Left lobe of liver (tissue), 2 donors: ENCODE measurements around the gene STK31. TPM values are rescaled to one million over a fixed set of nuclear protein-coding genes. Genes with fewer than 3 reads are reported as not detected.
"Not testable (repeated sequence)": the region's sequence is repeated elsewhere in the genome, so short reads cannot be mapped to it uniquely, and the experiment has no call there.

Source experiments
- ATAC-seq: fragments of 200-7000 bp; cut with Tn5 transposase; one replicate; pipeline ENCODE4 v1.9.1; 2020; ENCODE audit warnings: mild to moderate bottlenecking, moderate library complexity
- DNase-seq: peaks from one replicate; pipeline ENCODE4 v3.0.0-alpha.2; 2020; ENCODE audit warnings: low spot score
- total RNA-seq: library from RNA; stranded (reverse); gene quantifications from one replicate; pipeline ENCODE4 v1.2.1, GENCODE V29; 2021
- donor health status: DM: no; HTN: no; CAD: no; lungs with moderate emphysema.
- donor health status: DM: no; HTN: yes; CAD: no.

Gene STK31, protein sequence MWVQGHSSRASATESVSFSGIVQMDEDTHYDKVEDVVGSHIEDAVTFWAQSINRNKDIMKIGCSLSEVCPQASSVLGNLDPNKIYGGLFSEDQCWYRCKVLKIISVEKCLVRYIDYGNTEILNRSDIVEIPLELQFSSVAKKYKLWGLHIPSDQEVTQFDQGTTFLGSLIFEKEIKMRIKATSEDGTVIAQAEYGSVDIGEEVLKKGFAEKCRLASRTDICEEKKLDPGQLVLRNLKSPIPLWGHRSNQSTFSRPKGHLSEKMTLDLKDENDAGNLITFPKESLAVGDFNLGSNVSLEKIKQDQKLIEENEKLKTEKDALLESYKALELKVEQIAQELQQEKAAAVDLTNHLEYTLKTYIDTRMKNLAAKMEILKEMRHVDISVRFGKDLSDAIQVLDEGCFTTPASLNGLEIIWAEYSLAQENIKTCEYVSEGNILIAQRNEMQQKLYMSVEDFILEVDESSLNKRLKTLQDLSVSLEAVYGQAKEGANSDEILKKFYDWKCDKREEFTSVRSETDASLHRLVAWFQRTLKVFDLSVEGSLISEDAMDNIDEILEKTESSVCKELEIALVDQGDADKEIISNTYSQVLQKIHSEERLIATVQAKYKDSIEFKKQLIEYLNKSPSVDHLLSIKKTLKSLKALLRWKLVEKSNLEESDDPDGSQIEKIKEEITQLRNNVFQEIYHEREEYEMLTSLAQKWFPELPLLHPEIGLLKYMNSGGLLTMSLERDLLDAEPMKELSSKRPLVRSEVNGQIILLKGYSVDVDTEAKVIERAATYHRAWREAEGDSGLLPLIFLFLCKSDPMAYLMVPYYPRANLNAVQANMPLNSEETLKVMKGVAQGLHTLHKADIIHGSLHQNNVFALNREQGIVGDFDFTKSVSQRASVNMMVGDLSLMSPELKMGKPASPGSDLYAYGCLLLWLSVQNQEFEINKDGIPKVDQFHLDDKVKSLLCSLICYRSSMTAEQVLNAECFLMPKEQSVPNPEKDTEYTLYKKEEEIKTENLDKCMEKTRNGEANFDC
- total RNA-seq, result 0.20 TPM

DNA sequence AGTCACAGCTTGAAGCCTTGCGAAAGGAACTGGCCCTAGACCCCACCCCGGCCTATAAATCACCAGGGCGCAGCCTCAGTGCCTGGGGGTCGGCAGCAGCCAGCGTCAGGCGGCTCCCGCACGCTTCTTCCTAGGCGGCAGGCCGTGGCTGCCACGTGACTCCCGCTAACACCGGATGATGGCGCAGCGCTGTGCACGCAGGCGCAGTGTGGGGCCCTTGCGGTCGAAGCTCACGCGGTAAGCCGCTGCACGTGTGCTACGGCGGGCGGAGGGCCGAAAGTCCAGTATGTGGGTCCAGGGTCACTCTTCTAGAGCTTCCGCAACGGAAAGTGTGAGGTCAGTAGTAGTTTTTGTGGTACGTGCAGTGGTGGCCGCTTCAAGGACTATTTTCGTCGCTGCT is at the start of gene STK31:
TSS of gene STK31 (plus strand) at position 220 of the 400 bp plus-strand sequence. CDS start at position 287, 67 bp downstream.
- ATAC-seq (peak; percentile 12), DNase-seq (no peak)

DNA sequence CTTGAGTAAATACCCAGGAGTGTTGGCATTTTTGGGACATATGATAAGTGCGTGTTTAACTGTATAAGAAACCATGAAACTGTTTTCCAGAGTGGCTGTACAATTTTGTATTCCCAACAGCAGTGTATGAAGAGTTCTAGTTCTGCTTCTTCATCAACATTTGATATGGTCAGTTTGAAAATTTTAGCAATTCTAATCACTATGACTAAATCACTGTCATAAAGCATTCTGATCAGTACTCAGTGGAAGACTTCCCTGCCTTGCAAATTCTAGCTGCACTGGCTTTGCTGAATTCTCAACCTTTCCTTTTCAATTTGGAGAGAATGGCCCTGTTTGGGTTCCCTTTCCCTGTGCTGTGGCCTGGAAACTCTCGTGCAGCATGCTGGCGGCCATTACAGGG is 48.6 kb upstream of the STK31 start:
- no peak for DNase-seq
- ATAC-seq, result no peak

DNA sequence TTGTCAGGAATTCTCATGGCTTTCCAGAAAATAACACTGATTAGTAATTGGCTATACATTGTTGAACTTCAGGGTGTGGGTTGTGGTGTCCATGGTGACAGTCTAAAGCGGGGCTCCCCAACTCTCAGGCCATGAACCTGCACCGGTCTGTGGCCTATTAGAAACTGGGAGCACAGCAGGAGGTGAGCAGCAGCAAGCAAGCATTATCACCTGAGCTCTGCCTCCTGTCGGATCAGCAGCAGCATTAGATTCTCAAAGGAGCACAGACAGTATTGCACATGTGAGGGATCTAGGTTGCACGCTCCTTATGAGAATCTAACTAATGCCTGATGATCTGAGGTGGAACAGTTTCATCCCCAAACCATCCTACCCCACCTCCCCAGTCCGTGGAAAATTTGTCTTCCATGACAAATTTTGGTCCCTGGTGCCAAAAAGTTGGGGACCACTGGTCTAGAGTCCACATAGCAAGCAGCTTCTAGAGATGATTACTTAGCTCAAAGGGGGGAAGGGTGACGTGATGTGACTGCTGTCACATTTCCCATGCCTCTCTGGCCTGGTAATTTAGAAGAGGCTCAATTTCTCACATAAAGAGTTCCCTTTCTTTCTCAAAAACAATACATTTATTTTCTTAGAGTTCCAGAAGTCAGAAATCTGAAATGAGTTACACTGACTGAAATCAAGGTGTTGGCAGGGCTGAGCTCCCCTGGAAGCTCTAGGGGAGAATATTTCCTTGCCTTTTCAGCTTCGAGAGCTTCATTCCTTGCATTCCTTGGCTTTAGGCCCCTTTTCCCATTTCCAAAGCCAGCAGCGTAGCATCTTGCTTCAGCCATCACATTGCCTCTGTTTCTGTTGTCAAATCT is 47.7 kb upstream of the STK31 start:
- DNase-seq (no peak), ATAC-seq (no peak)

DNA sequence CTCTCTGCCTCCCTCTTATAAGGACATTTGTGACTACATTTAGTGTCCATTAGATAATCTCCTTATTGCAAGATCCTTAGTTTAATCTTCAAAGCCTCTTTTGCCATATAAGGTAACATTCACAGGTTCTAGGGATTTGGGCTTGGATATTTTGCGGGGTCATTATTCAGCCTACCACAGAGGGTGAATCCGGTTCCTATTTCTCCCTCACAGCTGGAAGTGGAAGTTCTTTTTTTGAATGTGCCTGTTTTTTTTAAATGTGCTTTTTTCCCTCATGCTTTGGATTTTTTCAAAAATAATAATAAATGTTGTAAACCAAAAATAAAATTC is 47.1 kb upstream of the STK31 start:
- DNase-seq (no peak), ATAC-seq (no peak)

DNA sequence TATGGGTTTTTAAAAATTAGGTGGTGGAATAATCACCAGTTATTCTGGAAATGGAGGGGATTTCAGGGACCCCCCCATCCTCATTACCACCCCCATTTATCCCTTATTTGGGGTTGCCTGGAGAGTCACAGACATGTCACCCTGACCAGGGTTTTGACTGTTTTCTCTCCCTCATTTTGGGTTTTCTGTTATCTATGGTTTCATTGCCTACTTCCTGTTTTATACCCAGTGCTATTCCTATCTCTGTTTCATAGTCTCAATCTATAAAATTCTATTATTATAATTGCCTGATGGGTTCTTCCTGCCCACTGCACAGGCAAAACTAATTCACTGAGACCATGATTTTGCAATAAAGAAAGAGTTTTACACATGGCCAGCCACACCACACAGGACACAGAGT is 45.9 kb upstream of the STK31 start:
- ATAC-seq, result no peak
- DNase-seq, result no peak

DNA sequence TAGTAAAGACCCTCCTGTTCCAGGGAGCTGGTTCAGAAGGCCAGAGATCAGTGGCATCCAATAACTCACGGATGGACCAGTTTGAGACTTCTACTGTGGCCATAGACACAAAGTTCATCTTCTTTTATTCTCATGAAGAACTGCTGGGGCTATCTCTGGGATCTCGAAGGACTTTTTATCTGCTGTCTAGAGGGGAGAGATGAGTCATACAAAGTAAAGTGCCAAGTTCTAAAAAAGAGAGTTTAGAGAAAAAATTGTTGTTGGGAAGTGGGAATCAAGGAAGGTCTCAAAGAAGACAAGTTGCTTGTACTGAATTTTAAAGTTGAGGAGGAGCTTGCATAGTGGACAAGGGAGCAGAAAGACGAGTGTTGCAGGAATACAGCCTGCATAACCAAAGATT is 38.0 kb upstream of the STK31 start:
- ATAC-seq, result no peak
- no peak for DNase-seq

DNA sequence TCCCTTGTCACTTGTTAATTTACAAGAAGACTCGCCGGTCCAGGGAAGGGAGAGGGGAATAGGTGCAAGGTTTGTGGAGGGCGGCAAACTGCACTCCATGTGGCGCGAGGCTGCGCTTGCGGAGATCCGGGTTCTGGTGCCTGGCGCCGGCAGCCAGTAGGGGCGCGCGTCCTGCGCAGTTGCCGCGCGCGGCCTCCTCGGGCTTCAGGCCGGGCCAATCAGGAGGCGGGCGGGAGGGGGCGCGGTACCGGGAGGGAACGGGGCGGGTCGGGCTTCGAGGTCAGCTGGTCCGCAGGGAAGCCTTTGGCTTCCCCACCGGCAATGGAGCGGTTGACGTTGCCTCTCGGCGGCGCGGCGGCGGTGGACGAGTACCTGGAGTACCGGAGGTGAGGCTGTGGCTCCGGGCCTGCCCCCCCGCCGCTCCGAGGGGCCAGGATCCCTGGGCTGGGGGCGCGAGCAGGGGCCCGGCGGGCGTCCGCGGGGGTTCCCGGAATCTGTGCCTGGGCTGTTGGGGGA is 30.1 kb upstream of the STK31 start, which contains the start of gene FAM221A:
TSS of gene FAM221A (plus strand) at position 302 of the 516 bp plus-strand sequence. CDS start at position 322, 20 bp downstream.
- DNase-seq (peak; percentile 92), ATAC-seq (peak; percentile 98)

DNA sequence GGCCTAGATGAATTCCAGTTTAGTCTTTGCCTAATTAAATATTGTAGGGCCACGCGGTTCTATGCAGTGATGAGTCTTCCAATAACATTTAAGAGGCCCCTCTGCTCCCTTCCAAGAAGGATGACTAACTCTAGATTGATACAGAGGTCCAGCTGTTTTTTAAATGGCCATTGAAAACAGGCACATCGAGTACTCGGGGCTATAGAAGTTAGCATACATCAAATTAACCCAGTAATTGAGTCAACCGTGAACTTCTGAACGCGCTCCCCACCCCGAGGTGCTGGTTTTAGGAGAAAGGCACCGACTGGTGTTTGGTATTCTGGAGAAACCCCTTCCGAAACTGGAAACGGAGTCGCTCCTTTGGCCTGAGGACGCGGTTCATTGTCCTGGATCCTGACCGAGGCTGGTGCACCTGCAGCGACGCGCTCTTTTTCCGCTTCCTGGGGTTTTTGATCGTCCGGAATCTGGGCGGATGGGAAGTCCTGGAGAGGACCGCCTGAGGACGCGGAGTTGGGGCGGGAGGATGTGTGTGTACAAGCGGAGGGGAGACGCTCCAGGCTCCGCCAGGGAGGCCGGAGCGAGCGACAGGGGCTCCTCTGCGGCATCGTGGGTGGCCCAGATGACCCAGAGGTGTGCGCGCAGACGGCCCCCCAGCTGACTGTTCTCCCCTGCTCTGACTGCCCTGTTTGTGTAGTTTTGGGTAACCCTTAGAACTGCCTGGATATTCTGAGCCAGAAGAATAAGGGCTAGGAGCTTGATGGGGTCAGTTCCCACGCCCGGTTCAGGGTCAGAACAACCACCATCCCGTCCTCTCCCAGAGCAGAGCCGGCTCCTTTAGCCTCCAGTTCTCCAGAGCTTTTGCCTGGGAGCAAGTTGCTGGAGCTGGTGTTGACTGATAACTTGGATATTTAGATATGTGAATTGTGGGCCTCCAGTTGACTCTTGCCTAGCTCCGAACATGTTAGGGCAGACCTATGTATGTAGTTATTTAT is 29.3 kb upstream of the STK31 start:
- DNase-seq (peak; percentile 71), ATAC-seq (peak; percentile 77)

DNA sequence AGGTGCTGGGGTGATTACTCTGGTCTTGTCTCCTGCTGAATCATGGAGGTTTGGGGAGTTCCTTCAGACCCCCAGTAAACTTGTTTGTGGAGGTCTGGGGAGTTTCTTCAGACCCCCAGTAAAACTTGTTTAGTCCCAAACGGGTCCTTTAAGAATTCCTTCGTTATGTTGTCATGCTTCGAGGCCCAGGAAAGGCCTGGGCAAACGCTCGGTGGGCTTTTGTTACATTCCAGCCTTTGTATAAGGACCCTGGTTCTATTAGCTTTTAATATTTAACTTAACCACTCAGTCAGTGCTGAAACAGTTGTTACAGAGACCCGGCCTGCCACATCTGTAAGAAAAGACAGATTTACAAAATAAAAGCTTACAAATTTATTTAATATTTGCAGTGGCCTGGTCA is 26.0 kb upstream of the STK31 start:
- not testable (repeated sequence) for ATAC-seq, DNase-seq

DNA sequence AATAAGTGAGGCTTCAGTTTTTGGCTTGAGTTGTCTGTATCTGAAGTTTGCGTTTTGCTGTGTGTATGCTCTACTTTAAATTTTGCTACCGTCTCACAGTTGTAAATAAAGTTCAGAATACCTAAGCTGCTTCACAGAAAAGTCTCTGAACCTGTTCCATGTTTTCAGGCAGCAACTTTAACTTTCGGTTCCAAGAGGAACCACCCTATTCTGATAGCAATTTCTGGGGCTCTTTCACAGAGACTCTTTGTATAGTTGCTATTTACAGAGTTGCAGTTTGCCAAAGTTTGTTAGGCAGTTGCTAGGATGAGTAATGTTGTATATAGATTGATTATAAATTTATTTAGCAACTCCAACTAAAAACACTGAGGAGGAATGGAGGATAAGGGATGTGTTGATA is 24.3 kb upstream of the STK31 start:
- DNase-seq (no peak), ATAC-seq (peak; percentile 45)

DNA sequence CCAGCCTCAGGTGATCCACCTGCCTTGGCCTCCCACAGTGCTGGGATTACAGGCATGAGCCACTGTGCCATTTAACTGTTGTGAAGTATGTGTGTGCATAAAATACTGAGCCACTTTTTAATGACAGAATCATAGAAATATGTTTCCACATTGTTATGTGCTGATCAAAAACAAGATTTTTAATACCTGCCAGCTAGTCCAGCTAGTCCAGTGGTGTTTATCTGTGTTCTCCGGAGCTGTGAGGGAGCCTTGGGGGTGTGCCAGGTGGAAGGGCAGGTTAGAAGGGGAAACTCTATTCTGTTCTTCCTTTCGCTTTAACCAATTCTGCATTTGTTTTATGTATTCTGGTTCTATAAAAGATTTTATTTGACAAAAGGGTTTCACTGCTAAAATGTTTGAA is 23.0 kb upstream of the STK31 start:
- peak; percentile 58 for DNase-seq
- peak; percentile 85 for ATAC-seq

DNA sequence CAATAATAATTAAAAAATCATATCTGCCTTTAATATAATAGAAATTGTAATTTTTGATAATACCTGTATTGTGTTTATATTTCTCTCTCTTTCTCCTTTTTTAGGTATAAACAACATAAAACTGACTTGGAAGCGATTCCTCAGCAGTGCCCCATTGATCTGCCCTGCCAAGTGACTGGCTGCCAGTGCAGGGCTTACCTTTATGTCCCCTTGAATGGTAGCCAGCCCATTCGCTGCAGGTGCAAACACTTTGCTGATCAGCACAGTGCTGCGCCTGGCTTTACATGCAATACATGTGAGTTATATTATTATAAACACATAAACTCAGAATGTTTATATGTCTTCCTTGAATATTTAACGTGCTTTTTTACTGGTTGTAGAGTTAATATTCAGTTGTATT is 20.9 kb upstream of the STK31 start:
- peak; percentile 48 for DNase-seq
- ATAC-seq, result peak; percentile 86

DNA sequence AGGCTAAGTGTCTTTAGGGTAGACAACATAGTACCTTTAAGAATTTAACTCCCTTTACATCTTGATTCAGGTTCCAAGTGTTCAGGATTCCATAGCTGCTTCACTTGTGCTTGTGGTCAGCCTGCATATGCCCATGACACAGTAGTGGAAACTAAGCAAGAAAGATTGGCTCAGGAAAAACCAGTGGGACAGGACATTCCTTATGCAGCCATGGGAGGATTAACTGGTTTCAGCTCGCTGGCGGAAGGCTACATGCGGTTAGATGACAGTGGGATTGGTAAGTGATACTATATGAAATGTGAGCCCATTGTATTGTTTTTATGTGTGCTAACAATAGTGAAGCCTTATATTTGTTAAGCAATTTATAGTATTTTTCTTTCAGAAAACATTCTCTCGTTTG is 18.7 kb upstream of the STK31 start:
- ATAC-seq, result no peak
- no peak for DNase-seq

DNA sequence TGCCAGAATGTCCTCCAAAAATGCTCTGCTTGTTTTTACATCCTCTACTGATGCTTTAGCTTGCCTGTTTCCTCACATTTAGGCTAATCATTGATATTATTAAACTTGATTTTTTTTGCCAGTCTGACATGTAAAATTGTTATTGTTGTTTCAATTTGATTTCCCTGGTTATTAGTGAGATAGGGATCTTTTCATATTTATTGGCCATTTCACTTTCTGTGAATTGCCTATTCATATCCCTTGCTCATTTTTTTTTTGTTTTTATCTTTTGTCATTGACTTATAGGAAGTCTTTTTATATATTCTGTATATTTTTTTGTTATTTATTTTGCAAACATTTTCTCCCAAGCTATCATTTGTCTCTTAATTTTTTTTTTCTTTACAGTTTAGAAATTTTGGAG is 16.8 kb upstream of the STK31 start:
- no peak for DNase-seq

DNA sequence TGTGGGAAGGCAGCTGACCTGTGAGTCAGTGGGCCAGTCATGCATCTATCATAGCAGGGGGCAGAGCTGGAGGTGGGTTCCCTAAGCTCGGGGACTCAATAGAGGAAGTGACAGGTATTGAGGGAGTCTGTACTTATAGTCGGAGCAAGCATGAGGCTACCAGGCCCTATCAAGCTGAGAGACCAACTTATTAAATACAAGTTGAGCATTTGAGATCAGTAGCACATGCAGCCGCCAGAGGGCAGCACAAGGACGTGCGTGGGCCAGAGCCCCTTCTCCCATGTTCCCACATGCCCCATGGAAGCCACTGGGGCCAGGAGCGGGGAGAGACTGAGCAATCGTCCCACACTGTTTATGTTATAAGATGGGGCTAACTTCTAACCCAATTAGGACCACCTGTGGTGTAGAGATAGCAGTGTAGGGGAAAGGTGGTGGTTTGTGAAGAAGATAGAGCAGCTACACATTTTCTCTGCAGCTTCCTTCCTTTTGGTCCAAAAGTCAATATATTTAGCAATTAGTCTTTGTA is 13.0 kb upstream of the STK31 start:
- DNase-seq, result no peak
- ATAC-seq, result peak; percentile 71

More for the DNA sequence above, 16.8 kb upstream of the STK31 start:
- no peak for ATAC-seq

DNA sequence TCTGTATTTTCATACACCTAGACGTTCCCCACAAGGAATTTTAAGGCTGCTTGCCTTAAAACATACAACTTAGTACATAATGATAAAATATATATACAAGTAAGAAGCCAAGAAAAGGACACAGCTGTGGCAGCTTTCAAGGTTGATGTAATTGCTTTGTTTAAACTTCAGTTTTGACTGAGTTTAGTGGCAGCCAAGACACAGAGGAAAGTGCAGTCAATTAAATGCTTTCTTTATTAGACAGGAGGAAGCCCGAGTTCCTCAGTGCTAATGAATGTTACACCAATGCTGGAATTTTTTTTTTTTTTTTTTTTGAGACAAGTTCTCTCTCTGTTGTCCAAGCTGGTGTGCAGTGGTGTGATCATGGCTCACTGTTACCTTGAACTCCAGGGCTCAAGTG is 11.2 kb upstream of the STK31 start:
- DNase-seq (no peak), ATAC-seq (no peak)

DNA sequence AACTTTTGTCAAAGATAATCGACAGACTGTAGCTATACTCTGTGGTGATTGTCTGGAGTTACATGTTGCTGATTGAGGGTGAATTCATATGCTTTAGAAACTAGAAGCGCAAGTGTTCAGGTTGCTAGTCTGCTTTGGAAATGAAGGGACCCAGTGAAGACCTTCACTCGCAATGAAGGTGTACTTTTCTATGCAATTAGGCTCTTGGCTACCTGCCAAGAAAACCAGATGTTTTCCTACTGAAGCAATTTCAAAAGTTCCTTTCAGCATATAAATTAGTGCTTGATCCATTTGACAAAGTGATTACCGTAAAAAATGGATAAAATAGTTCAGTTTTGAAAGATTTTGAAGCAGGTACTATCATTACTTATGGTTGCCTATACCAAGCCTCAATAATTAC is 10.0 kb upstream of the STK31 start:
- no peak for ATAC-seq
- DNase-seq, result no peak

DNA sequence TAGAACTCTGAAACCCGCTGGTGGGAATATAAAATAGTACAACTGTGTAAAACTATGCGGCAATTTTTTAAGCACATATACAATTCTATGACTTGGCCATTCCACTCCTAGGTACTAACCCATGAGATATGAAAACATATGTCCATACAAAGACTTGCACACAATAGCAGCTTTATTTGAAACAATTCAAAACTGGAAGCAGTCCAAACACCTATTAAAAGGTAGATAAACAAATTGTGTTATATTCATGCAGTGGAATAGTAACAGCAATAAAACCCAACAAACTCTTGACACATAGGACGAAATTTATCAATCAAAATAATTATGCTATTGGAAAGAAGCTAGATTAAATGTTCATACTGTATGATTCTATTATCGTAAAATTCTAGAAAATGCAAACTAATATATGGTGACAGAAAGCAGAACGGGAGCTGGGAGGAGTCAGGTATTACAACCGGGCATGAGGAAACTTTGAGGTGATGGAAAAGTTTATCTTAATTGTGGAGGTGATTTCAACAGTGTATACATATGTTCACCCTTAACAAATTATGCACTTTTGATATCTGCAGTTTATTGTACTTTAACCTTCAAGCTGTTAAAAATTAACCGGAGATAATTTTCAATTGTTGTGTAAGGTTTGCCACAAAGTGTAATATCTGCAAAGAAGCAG is 803 bp upstream of the STK31 start:
- ATAC-seq (peak; percentile 63), DNase-seq (no peak)
